A673 (cell line): Measurements from ENCODE around the gene OPN1MW3. TPM values are rescaled to one million over a fixed set of nuclear protein-coding genes. Genes with fewer than 3 reads are reported as not detected.

ENCODE experiments used
- BruUV-seq: library from RNA; stranded (reverse); fragments of 400-500 nt; replicated peaks from 2 replicates; lab custom pipeline; 2021; lab: Mats Ljungman, UMichigan
- CTCF ChIA-PET: fragments of 300-600 bp; sonication (Branson Sonifier 250); formaldehyde crosslinking; loops from one replicate; lab custom pipeline; 2022; ENCODE audit warnings: antibody characterized with exemption; lab: Charles Lee
- POLR2A ChIA-PET: fragments of 300-600 bp; sonication (Branson Sonifier 250); formaldehyde crosslinking; loops from one replicate; lab custom pipeline; 2022; ENCODE audit warnings: antibody characterized with exemption; ENCODE audit not compliant: low non-redundant PET; lab: Charles Lee
- DNase-seq: peaks from one replicate; pipeline ENCODE4 v3.0.0-alpha.2; 2015; ENCODE audit warnings: low spot score
- H3K27ac ChIP-seq: fragments of 200-600 bp; sonication (generic); 2 replicates; pipeline ENCODE4 v1.5.1; 2016; ENCODE audit warnings: mixed run types, low read depth, mild to moderate bottlenecking, mixed read lengths, antibody characterized with exemption, low read length; ENCODE audit not compliant: poor library complexity, severe bottlenecking
- H3K27me3 ChIP-seq: fragments of 200-600 bp; sonication (generic); replicated peaks from 2 replicates; pipeline ENCODE4 v1.6.1; 2017; ENCODE audit warnings: mixed run types, low read depth, mild to moderate bottlenecking, mixed read lengths, antibody characterized with exemption, low read length; ENCODE audit not compliant: insufficient read depth, poor library complexity
- H3K36me3 ChIP-seq: fragments of 200-600 bp; sonication (generic); 2 replicates; pipeline ENCODE4 v1.6.1; 2016; ENCODE audit warnings: mixed run types, mild to moderate bottlenecking, mixed read lengths, antibody characterized with exemption, low read length; ENCODE audit not compliant: insufficient read depth, poor library complexity, severe bottlenecking
- H3K4me1 ChIP-seq: fragments of 200-600 bp; sonication (generic); 2 replicates; pipeline ENCODE4 v1.6.1; 2017; ENCODE audit warnings: mixed run types, mild to moderate bottlenecking, mixed read lengths, antibody characterized with exemption, low read length; ENCODE audit not compliant: insufficient read depth, poor library complexity, severe bottlenecking
- H3K4me3 ChIP-seq: fragments of 200-600 bp; sonication (generic); 2 replicates; pipeline ENCODE4 v1.5.1; 2016; ENCODE audit warnings: low read depth, mixed run types, mild to moderate bottlenecking, mixed read lengths, low read length; ENCODE audit not compliant: poor library complexity, severe bottlenecking
- H3K9me3 ChIP-seq: fragments of 200-600 bp; sonication (generic); 2 replicates; pipeline ENCODE4 v1.6.1; 2016; ENCODE audit warnings: mixed run types, low read depth, mild to moderate bottlenecking, mixed read lengths, antibody characterized with exemption, low read length; ENCODE audit not compliant: poor library complexity, severe bottlenecking
- CTCF ChIP-seq: fragments of 300-800, 200-600 bp; sonication (generic); conservative IDR thresholded peaks from 2 replicates; pipeline ENCODE4 v1.5.1; 2017; ENCODE audit warnings: low read depth, mild to moderate bottlenecking, antibody characterized with exemption, low read length, moderate library complexity, mixed read lengths
- EZH2 ChIP-seq: fragments of 200-600 bp; sonication (generic); IDR thresholded peaks from 2 replicates; pipeline ENCODE4 v1.6.1; 2017; ENCODE audit warnings: borderline replicate concordance, low read depth, mild to moderate bottlenecking, mixed read lengths, antibody characterized with exemption, low read length; ENCODE audit not compliant: poor library complexity, severe bottlenecking
- intact Hi-C: fragments of 100-400 bp; cut with micrococcal nuclease; formaldehyde crosslinking; loops from one replicate; pipeline ENCODE4 v1.10.0; 2022; ENCODE audit not compliant: unreplicated experiment
- total RNA-seq: library from RNA; stranded (reverse); gene quantifications from 2 replicates; pipeline ENCODE4 v1.2.3, GENCODE V29; 2021

The OPN1MW3 gene
- total RNA-seq, 1 experiment from 2014 or later: not detected

GRCh38 chrX:154309041-154309775 lies 51.8 kb downstream of the OPN1MW3 start:
- Histone ChIP-seq H3K9me3 (no peaks in the 10 kb centered on the region), H3K36me3 (no peaks in the 10 kb centered on the region), H3K4me1 (no peaks in the 10 kb centered on the region), H3K4me3 (no peak overlapping the region), H3K27ac (no peak overlapping the region), H3K27me3 (no peaks in the 10 kb centered on the region)
- TF ChIP-seq CTCF (no peak), EZH2 (no peak)
- CTCF ChIA-PET: interaction anchor here (0.8 kb wide), 1 partner anchor 174 kb away, joined by 3 read pairs; no protein-coding TSS in a partner anchor
- POLR2A ChIA-PET: no interaction called here
- intact Hi-C loops: no loop called here
- DNase-seq: no peak
- BruUV-seq: no TSS peak

GRCh38 chrX:154310616-154311536 lies 53.5 kb downstream of the OPN1MW3 start:
- no peaks in the 10 kb centered on the region for H3K9me3 ChIP-seq
- no peak overlapping the region for H3K4me3 ChIP-seq
- ChIA-PET CTCF (no interaction called here), POLR2A (no interaction called here)
- TF ChIP-seq CTCF (no peak), EZH2 (no peak)
- H3K27ac ChIP-seq: no peak overlapping the region
- BruUV-seq: no TSS peak
- H3K27me3 ChIP-seq: no peaks in the 10 kb centered on the region
- intact Hi-C loops: no loop called here
- H3K4me1 ChIP-seq: no peaks in the 10 kb centered on the region
- no peaks in the 10 kb centered on the region for H3K36me3 ChIP-seq
- DNase-seq: no peak

GRCh38 chrX:154312116-154312515 lies 54.7 kb downstream of the OPN1MW3 start:
- H3K9me3 ChIP-seq: no peaks in the 10 kb centered on the region
- POLR2A ChIA-PET: no interaction called here

More at GRCh38 chrX:154312116-154312515, 54.7 kb downstream of the OPN1MW3 start:
- Histone ChIP-seq H3K4me3 (no peak overlapping the region), H3K36me3 (no peaks in the 10 kb centered on the region), H3K27me3 (no peaks in the 10 kb centered on the region), H3K4me1 (no peaks in the 10 kb centered on the region), H3K27ac (no peak overlapping the region)
- CTCF ChIA-PET: interaction anchor here (0.6 kb wide), 1 partner anchor 598 kb away, joined by 8 read pairs; no protein-coding TSS in a partner anchor
- no peak for DNase-seq
- TF ChIP-seq EZH2 (no peak), CTCF (no peak)
- BruUV-seq: no TSS peak
- intact Hi-C loops: no loop called here
